Measurements from ENCODE around the gene STARD13.

The STARD13 gene

GRCh38 chr13:33290421-33290965 is 4.9 kb upstream of the STARD13 start:
- Histone ChIP-seq H3K27me3 (ENCODE audit: insufficient read depth, low read length, poor library complexity) (no peaks in the 10 kb centered on the region), H3K36me3 (ENCODE audit: control insufficient read depth, insufficient read depth, low read length) (no peaks in the 10 kb centered on the region), H3K27ac (ENCODE audit: low read depth, low read length) (no peak overlapping the region), H3K18ac (ENCODE audit: low read length) (no peak overlapping the region), H2AK5ac (ENCODE audit: low read length) (no peak overlapping the region), H2BK5ac (ENCODE audit: low read length) (no peak overlapping the region), H4K5ac (ENCODE audit: low read length) (no peak overlapping the region), H2BK15ac (replicated peaks; ENCODE audit: low read depth) (no peak overlapping the region), H3K4ac (ENCODE audit: low read depth, low read length) (no peak overlapping the region), H4K8ac (ENCODE audit: low read depth, low read length) (no peak overlapping the region), H3K4me3 (ENCODE audit: low read length) (no peak overlapping the region), H2BK120ac (ENCODE audit: low read depth, low read length) (no peak overlapping the region), H3K79me1 (ENCODE audit: low read length) (no peaks in the 10 kb centered on the region), H3K4me1 (ENCODE audit: control insufficient read depth, low read depth, low read length) (no peaks in the 10 kb centered on the region), H3K4me2 (ENCODE audit: low read length) (no peak overlapping the region), H3K79me2 (ENCODE audit: control insufficient read depth, insufficient read depth, low read length) (no peaks in the 10 kb centered on the region), H3K9ac (ENCODE audit: low read length) (no peak overlapping the region), H3K56ac (ENCODE audit: low read length) (no peak overlapping the region), H3K23ac (ENCODE audit: low read length) (peak overlapping the region; percentile 86)
- no CpG with 5 or more reads among the region's 3 CpGs for WGBS (ENCODE audit: extremely low coverage, insufficient coverage, low lambda C conversion rate)
- DNase-seq: no peak

- Histone ChIP-seq H3K4ac (ENCODE audit: low read depth, low read length) (no peak overlapping the region), H3K4me1 (ENCODE audit: control insufficient read depth, low read depth, low read length) (no peaks in the 10 kb centered on the region), H3K36me3 (ENCODE audit: control insufficient read depth, insufficient read depth, low read length) (no peaks in the 10 kb centered on the region), H4K5ac (ENCODE audit: low read length) (no peak overlapping the region), H3K4me2 (ENCODE audit: low read length) (no peak overlapping the region), H3K27me3 (ENCODE audit: insufficient read depth, low read length, poor library complexity) (no peaks in the 10 kb centered on the region), H2BK120ac (ENCODE audit: low read depth, low read length) (no peak overlapping the region), H2AK5ac (ENCODE audit: low read length) (no peak overlapping the region), H3K56ac (ENCODE audit: low read length) (no peak overlapping the region), H3K27ac (ENCODE audit: low read depth, low read length) (no peak overlapping the region), H3K9ac (ENCODE audit: low read length) (no peak overlapping the region), H2BK15ac (replicated peaks; ENCODE audit: low read depth) (no peak overlapping the region), H3K23ac (ENCODE audit: low read length) (peak overlapping the region; percentile 86), H3K18ac (ENCODE audit: low read length) (no peak overlapping the region), H3K79me1 (ENCODE audit: low read length) (no peaks in the 10 kb centered on the region), H3K79me2 (ENCODE audit: control insufficient read depth, insufficient read depth, low read length) (no peaks in the 10 kb centered on the region), H3K4me3 (ENCODE audit: low read length) (no peak overlapping the region), H4K8ac (ENCODE audit: low read depth, low read length) (no peak overlapping the region), H2BK5ac (ENCODE audit: low read length) (no peak overlapping the region)
- no peak for DNase-seq
- WGBS (ENCODE audit: extremely low coverage, insufficient coverage, low lambda C conversion rate): no CpG with 5 or more reads among the region's 3 CpGs
These were observed 4.4 kb upstream of the STARD13 start for GRCh38 chr13:33289966-33290365.

- H2BK120ac ChIP-seq (ENCODE audit: low read depth, low read length): no peak overlapping the region
- no CpG with 5 or more reads among the region's 15 CpGs for WGBS (ENCODE audit: extremely low coverage, insufficient coverage, low lambda C conversion rate)
- H3K27me3 ChIP-seq (ENCODE audit: insufficient read depth, low read length, poor library complexity): no peaks in the 10 kb centered on the region
These were observed 1.8 kb upstream of the STARD13 start for GRCh38 chr13:33287142-33287882.

GRCh38 chr13:33286128-33286527 is 573 bp upstream of the STARD13 start:
- no CpG with 5 or more reads among the region's 5 CpGs for whole genome bisulfite sequencing (ENCODE audit: extremely low coverage, insufficient coverage, low lambda C conversion rate)
- H3K79me2 ChIP-seq (ENCODE audit: control insufficient read depth, insufficient read depth, low read length): no peaks in the 10 kb centered on the region
- H3K56ac ChIP-seq (ENCODE audit: low read length): peak overlapping the region; percentile 71

More at GRCh38 chr13:33287142-33287882, 1.8 kb upstream of the STARD13 start:
- Histone ChIP-seq H3K23ac (ENCODE audit: low read length) (no peak overlapping the region), H3K9ac (ENCODE audit: low read length) (no peak overlapping the region), H3K79me1 (ENCODE audit: low read length) (peaks cover 1% of the 10 kb centered on the region), H3K4me3 (ENCODE audit: low read length) (no peak overlapping the region), H3K18ac (ENCODE audit: low read length) (no peak overlapping the region), H3K4me1 (ENCODE audit: control insufficient read depth, low read depth, low read length) (peaks cover 2% of the 10 kb centered on the region), H4K8ac (ENCODE audit: low read depth, low read length) (no peak overlapping the region), H3K79me2 (ENCODE audit: control insufficient read depth, insufficient read depth, low read length) (no peaks in the 10 kb centered on the region), H3K27ac (ENCODE audit: low read depth, low read length) (no peak overlapping the region), H2AK5ac (ENCODE audit: low read length) (no peak overlapping the region), H3K4ac (ENCODE audit: low read depth, low read length) (no peak overlapping the region), H2BK5ac (ENCODE audit: low read length) (no peak overlapping the region), H3K56ac (ENCODE audit: low read length) (no peak overlapping the region), H2BK15ac (replicated peaks; ENCODE audit: low read depth) (no peak overlapping the region), H4K5ac (ENCODE audit: low read length) (no peak overlapping the region), H3K4me2 (ENCODE audit: low read length) (no peak overlapping the region), H3K36me3 (ENCODE audit: control insufficient read depth, insufficient read depth, low read length) (no peaks in the 10 kb centered on the region)
- no peak for DNase-seq

DNA sequence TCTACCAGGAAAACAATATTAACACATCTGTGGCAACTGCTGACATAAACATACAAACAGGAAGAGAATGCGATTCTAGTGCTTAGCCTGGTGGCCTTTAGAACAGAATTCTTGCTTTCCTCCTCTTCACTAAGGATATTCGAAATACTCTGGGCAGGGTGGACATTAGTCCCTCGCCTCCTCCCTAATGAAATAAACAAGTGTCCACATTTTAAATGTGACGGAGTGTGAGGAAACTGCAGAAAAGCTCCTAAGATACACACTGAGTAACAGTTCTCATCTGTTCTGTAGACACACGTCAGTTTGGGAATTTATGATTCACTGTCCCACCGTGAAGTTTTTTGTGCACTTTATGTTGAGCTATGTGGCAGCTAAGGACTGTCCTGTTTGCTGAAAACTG is 639 bp downstream of the STARD13 start:
- Histone ChIP-seq H3K79me1 (ENCODE audit: low read length) (peaks cover 1% of the 10 kb centered on the region), H3K4me1 (ENCODE audit: control insufficient read depth, low read depth, low read length) (peaks cover 2% of the 10 kb centered on the region), H3K27ac (ENCODE audit: low read depth, low read length) (no peak overlapping the region), H4K5ac (ENCODE audit: low read length) (no peak overlapping the region), H2BK15ac (replicated peaks; ENCODE audit: low read depth) (no peak overlapping the region), H4K8ac (ENCODE audit: low read depth, low read length) (no peak overlapping the region), H2BK120ac (ENCODE audit: low read depth, low read length) (no peak overlapping the region), H3K79me2 (ENCODE audit: control insufficient read depth, insufficient read depth, low read length) (no peaks in the 10 kb centered on the region), H3K4ac (ENCODE audit: low read depth, low read length) (no peak overlapping the region), H3K56ac (ENCODE audit: low read length) (peak overlapping the region; percentile 92), H3K4me3 (ENCODE audit: low read length) (peak overlapping the region; percentile 13), H3K18ac (ENCODE audit: low read length) (no peak overlapping the region), H3K4me2 (ENCODE audit: low read length) (peak overlapping the region; percentile 63), H3K9ac (ENCODE audit: low read length) (peak overlapping the region; percentile 50), H3K36me3 (ENCODE audit: control insufficient read depth, insufficient read depth, low read length) (no peaks in the 10 kb centered on the region), H3K27me3 (ENCODE audit: insufficient read depth, low read length, poor library complexity) (no peaks in the 10 kb centered on the region), H2AK5ac (ENCODE audit: low read length) (no peak overlapping the region), H3K23ac (ENCODE audit: low read length) (no peak overlapping the region), H2BK5ac (ENCODE audit: low read length) (no peak overlapping the region)
- WGBS (ENCODE audit: extremely low coverage, insufficient coverage, low lambda C conversion rate): no CpG with 5 or more reads among the region's 6 CpGs
- DNase-seq: no peak

More at GRCh38 chr13:33286128-33286527, 573 bp upstream of the STARD13 start:
- H2BK5ac ChIP-seq (ENCODE audit: low read length): no peak overlapping the region
- H3K4me1 ChIP-seq (ENCODE audit: control insufficient read depth, low read depth, low read length): peaks cover 2% of the 10 kb centered on the region
- H3K27me3 ChIP-seq (ENCODE audit: insufficient read depth, low read length, poor library complexity): no peaks in the 10 kb centered on the region
- H3K4me2 ChIP-seq (ENCODE audit: low read length): peak overlapping the region; percentile 42
- H2AK5ac ChIP-seq (ENCODE audit: low read length): no peak overlapping the region
- no peak overlapping the region for H4K5ac ChIP-seq (ENCODE audit: low read length)
- peak overlapping the region; percentile 54 for H3K18ac ChIP-seq (ENCODE audit: low read length)
- H3K4me3 ChIP-seq (ENCODE audit: low read length): no peak overlapping the region
- H3K27ac ChIP-seq (ENCODE audit: low read depth, low read length): peak overlapping the region; percentile 18
- peaks cover 1% of the 10 kb centered on the region for H3K79me1 ChIP-seq (ENCODE audit: low read length)
- peak overlapping the region; percentile 66 for H3K4ac ChIP-seq (ENCODE audit: low read depth, low read length)
- H3K23ac ChIP-seq (ENCODE audit: low read length): no peak overlapping the region
- peak overlapping the region; percentile 53 for H3K9ac ChIP-seq (ENCODE audit: low read length)
- no peak overlapping the region for H2BK120ac ChIP-seq (ENCODE audit: low read depth, low read length)
- no peaks in the 10 kb centered on the region for H3K36me3 ChIP-seq (ENCODE audit: control insufficient read depth, insufficient read depth, low read length)
- H4K8ac ChIP-seq (ENCODE audit: low read depth, low read length): no peak overlapping the region
- H2BK15ac ChIP-seq (replicated peaks; ENCODE audit: low read depth): no peak overlapping the region
- DNase-seq: no peak
